HUES64 (cell line): Measurements from ENCODE around the gene HSPD1.
A peak's percentile ranks its signal among the peaks of the same experiment; 100 is the strongest.

Experiments used
- H3K27ac ChIP-seq: 2 replicates; pipeline ENCODE4 v1.7.0; 2013; ENCODE audit warnings: low read depth, low read length, inconsistent platforms
- H3K27me3 ChIP-seq: 2 replicates; pipeline ENCODE4 v1.6.1; 2013; ENCODE audit warnings: mild to moderate bottlenecking, low read length; ENCODE audit not compliant: insufficient read depth
- H3K36me3 ChIP-seq: 2 replicates; pipeline ENCODE4 v1.6.1; 2013; ENCODE audit warnings: mild to moderate bottlenecking, low read length; ENCODE audit not compliant: insufficient read depth
- H3K4me1 ChIP-seq: 2 replicates; pipeline ENCODE4 v1.6.1; 2013; ENCODE audit warnings: mild to moderate bottlenecking, low read length, moderate library complexity; ENCODE audit not compliant: insufficient read depth
- H3K4me3 ChIP-seq: 2 replicates; pipeline ENCODE4 v1.5.1; 2013; ENCODE audit warnings: mild to moderate bottlenecking, low read length, moderate library complexity
- H3K9ac ChIP-seq: 2 replicates; pipeline ENCODE4 v1.6.1; 2013; ENCODE audit warnings: mild to moderate bottlenecking, low read depth, low read length
- H3K9me3 ChIP-seq: 2 replicates; pipeline ENCODE4 v1.6.1; 2013; ENCODE audit warnings: low read depth, low read length; ENCODE audit not compliant: insufficient read depth
- WGBS: fragments of 150-250, 120-280 bp; methylation state at CpG from one replicate; pipeline ENCODE4 v1.1.7; 2013; ENCODE audit warnings: missing lambda C conversion rate; 5-methylcytosine and 5-hydroxymethylcytosine counted together

HSPD1 gene

GRCh38 chr2:197514754-197515153, 15.1 kb upstream of the HSPD1 start:
- Histone ChIP-seq H3K4me1 (peaks cover 18% of the 10 kb centered on the region), H3K27ac (no peak overlapping the region), H3K9me3 (no peaks in the 10 kb centered on the region), H3K9ac (peak overlapping the region; percentile 87; the same call in 1 of the 2 replicates), H3K4me3 (peak overlapping the region; percentile 90), H3K36me3 (no peaks in the 10 kb centered on the region), H3K27me3 (no peaks in the 10 kb centered on the region)
- WGBS: 71% methylated on average over 3 of the region's 3 CpGs

DNA sequence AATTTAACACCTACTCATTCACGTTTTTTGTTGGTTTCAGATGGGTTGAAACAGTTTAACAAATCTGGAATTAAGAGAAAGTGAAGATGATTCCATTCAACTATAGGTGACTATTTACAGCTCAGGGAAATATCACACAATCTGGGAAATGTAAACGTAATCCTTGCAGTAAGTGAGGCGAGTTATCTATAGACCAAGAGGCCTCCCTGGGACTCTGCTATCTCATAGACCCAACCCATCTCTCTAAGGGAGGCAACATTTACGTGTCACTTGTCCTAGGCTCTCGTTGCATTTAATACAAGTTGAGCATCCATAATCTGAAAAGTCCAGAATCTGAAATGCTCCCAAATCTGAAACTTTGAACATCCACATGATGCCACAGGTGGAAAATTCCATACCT, 14.3 kb upstream of the HSPD1 start:
- Histone ChIP-seq H3K27ac (no peak overlapping the region), H3K27me3 (no peaks in the 10 kb centered on the region), H3K4me3 (no peak overlapping the region), H3K9ac (no peak overlapping the region), H3K4me1 (peaks cover 15% of the 10 kb centered on the region), H3K9me3 (no peaks in the 10 kb centered on the region), H3K36me3 (no peaks in the 10 kb centered on the region; the same call in 1 of the 2 replicates)
- 91% methylated on average over 5 of the region's 5 CpGs for WGBS

GRCh38 chr2:197506658-197507057, 7.0 kb upstream of the HSPD1 start:
- Histone ChIP-seq H3K36me3 (peaks cover 38% of the 10 kb centered on the region), H3K27me3 (no peaks in the 10 kb centered on the region), H3K27ac (no peak overlapping the region), H3K9me3 (no peaks in the 10 kb centered on the region), H3K4me3 (no peak overlapping the region), H3K9ac (no peak overlapping the region), H3K4me1 (0 out of 2 replicates have a peak, but pooled peaks cover 8% of the 10 kb centered on the region)
- 96% methylated on average over 4 of the region's 5 CpGs for WGBS

- H3K9ac ChIP-seq: no peak overlapping the region
- H3K4me1 ChIP-seq: 0 out of 2 replicates have a peak, but pooled peaks cover 9% of the 10 kb centered on the region
- no peak overlapping the region for H3K4me3 ChIP-seq
- no peaks in the 10 kb centered on the region for H3K9me3 ChIP-seq
- H3K27me3 ChIP-seq: no peaks in the 10 kb centered on the region
- WGBS: 95% methylated on average over 6 of the region's 6 CpGs
- H3K36me3 ChIP-seq: peaks cover 40% of the 10 kb centered on the region
- H3K27ac ChIP-seq: no peak overlapping the region
These were observed 4.9 kb upstream of the HSPD1 start for GRCh38 chr2:197504512-197504911.

DNA sequence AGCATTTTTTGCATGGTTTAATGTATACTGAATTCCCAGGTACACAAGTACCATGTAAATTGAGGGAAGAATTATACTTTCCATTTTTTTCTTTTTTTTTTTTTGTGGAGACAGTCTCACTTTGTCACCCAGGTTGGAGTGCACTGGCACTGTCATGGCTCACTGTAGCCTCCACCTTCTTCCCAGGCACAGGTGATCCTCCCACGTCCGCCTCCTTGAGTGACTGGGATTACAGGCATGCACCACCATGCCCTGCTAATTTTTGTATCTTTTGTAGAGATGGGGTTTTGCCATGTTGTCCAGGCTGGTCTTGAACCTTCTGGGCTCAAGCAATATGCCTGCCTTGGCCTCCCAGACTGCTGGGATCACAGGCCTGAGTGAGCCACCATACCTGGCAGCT, 4.4 kb upstream of the HSPD1 start:
- no peaks in the 10 kb centered on the region for H3K9me3 ChIP-seq
- no peak overlapping the region for H3K4me3 ChIP-seq
- H3K36me3 ChIP-seq: peaks cover 40% of the 10 kb centered on the region
- no peak overlapping the region for H3K9ac ChIP-seq
- H3K27ac ChIP-seq: no peak overlapping the region
- H3K27me3 ChIP-seq: no peaks in the 10 kb centered on the region
- 93% methylated on average over 2 of the region's 2 CpGs for WGBS
- H3K4me1 ChIP-seq: 0 out of 2 replicates have a peak, but pooled peaks cover 9% of the 10 kb centered on the region

DNA sequence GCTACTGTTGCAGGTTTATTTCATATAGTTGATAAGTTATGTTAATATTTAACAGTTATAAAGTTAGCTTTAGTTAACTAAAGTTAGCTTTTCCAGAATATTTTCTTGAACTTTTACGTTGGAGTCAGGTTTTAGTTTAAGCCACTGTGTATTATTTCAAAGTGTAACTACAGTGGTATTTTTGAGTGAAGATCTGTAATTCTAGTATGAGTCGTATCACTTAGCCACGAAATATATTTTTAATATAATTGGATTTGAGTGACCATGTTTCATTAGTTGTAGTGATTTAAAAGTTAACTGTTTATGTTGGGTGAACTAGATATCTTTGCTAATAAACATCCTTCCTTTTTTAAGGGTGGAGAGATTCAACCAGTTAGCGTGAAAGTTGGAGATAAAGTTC, 3.0 kb upstream of the HSPD1 start:
- no peak overlapping the region for H3K27ac ChIP-seq
- H3K36me3 ChIP-seq: peaks cover 50% of the 10 kb centered on the region
- no peaks in the 10 kb centered on the region for H3K9me3 ChIP-seq
- no peak overlapping the region for H3K9ac ChIP-seq
- no peaks in the 10 kb centered on the region for H3K27me3 ChIP-seq
- 0 out of 2 replicates have a peak, but pooled peaks cover 15% of the 10 kb centered on the region for H3K4me1 ChIP-seq
- H3K4me3 ChIP-seq: peak overlapping the region; percentile 76; the same call in 1 of the 2 replicates
- 94% methylated on average over 4 of the region's 4 CpGs for WGBS

- Histone ChIP-seq H3K4me3 (peak overlapping the region; percentile 76), H3K27ac (no peak overlapping the region), H3K9ac (peak overlapping the region; percentile 19; the same call in 1 of the 2 replicates), H3K36me3 (peaks cover 55% of the 10 kb centered on the region), H3K9me3 (no peaks in the 10 kb centered on the region), H3K4me1 (0 out of 2 replicates have a peak, but pooled peaks cover 20% of the 10 kb centered on the region), H3K27me3 (no peaks in the 10 kb centered on the region)
- 83% methylated on average over 4 of the region's 4 CpGs for WGBS
These were observed 2.6 kb upstream of the HSPD1 start for GRCh38 chr2:197502201-197502600.

DNA sequence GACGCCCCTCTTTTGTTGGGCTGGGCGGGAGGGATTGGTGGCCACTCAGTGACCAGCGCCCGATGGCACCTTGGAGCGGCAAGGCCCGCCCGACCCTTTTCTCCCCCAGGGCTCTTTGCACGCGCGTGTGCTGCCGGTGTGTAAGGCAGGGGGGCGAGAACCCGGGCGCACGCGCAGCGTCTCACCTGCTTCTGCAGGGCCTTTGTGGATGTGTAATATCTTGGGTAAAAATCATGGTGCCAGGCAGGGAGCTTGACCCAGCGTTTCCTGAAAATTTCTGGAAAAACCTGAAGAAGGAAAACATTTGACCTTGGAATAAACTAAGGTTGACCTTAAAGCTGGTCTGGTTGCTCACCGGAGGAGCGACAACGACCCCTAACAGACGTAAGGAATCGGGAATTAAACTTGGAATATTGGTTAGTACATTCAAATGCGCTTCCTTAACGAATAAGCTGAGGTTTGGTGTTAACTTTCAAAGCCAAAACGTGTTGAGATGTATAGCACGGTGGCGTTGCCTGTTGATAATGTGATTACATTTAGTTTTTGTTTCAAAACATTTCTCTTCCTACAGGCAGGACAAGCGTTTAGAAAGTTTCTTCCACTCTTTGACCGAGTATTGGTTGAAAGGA, 977 bp upstream of the HSPD1 start:
- WGBS: under 1% methylated on average over 30 of the region's 30 CpGs
- peaks cover 31% of the 10 kb centered on the region for H3K4me1 ChIP-seq
- H3K36me3 ChIP-seq: peaks cover 66% of the 10 kb centered on the region
- peak overlapping the region; percentile 92 for H3K27ac ChIP-seq
- no peaks in the 10 kb centered on the region for H3K9me3 ChIP-seq
- H3K4me3 ChIP-seq: peak overlapping the region; percentile 76
- no peaks in the 10 kb centered on the region for H3K27me3 ChIP-seq
- peak overlapping the region; percentile 96 for H3K9ac ChIP-seq

DNA sequence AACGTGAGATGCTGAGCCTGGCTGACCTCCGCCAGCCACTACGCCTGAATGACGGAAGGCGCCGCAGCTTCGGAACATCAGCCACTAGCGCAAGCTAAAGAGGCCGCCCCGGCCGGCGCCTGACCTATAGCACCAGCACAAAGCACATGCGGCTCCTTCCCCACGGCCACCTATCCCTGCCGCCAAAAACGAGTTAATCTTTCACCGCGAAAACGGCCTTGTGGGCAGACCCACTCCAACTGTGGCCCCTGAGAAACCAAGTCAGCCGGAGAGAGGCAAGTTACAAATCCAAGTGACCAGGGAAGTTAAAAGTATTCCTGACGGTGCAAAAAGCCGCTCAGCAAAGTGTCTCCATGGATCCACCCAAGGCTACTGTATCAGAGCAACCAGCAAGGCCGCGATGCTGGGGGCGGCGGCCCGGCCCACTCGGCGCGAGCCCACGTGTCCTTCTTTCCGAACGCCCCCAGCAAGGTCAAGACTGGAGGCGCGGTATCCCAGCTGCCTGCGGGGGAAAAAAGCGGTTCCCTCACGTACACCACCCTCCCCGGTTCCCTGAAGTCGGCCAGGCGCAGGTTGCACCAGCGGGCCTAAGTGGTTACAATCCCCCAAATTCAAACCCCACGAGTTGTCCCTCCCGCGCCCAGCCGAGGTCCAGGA, 575 bp downstream of the HSPD1 start:
- H3K36me3 ChIP-seq: peaks cover 72% of the 10 kb centered on the region
- peak overlapping the region; percentile 76 for H3K4me3 ChIP-seq
- no peaks in the 10 kb centered on the region for H3K9me3 ChIP-seq
- no peaks in the 10 kb centered on the region for H3K27me3 ChIP-seq
- peaks cover 31% of the 10 kb centered on the region for H3K4me1 ChIP-seq
- peak overlapping the region; percentile 92 for H3K27ac ChIP-seq
- under 1% methylated on average over 46 of the region's 46 CpGs for WGBS
- peak overlapping the region; percentile 96 for H3K9ac ChIP-seq

GRCh38 chr2:197498235-197498936, 1.3 kb downstream of the HSPD1 start:
- no peaks in the 10 kb centered on the region for H3K9me3 ChIP-seq
- H3K27ac ChIP-seq: no peak overlapping the region
- H3K4me1 ChIP-seq: peaks cover 31% of the 10 kb centered on the region
- H3K36me3 ChIP-seq: peaks cover 72% of the 10 kb centered on the region
- H3K27me3 ChIP-seq: no peaks in the 10 kb centered on the region
- peak overlapping the region; percentile 76 for H3K4me3 ChIP-seq
- peak overlapping the region; percentile 96 for H3K9ac ChIP-seq
- 7% methylated on average over 12 of the region's 14 CpGs for WGBS

DNA sequence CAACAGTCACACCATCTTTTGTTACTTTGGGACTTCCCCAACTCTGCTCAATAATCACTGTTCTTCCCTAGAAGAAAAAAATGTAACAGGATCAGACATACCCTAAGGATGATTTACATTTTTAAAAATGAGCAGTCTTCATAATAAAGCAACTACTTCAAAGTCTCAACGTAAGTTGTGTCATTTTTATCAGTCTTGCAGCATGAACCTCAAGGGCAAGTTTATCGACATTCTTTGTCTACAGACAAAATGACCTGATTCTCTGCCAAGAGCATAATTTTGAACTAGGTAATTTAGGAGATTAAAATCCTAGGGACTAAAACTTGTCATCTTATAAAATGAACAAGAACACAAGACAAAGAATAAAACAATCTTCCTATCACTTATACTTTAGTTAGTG, 2.3 kb downstream of the HSPD1 start:
- WGBS: 72% methylated on average over 2 of the region's 2 CpGs
- H3K36me3 ChIP-seq: peaks cover 72% of the 10 kb centered on the region
- no peaks in the 10 kb centered on the region for H3K27me3 ChIP-seq
- H3K4me3 ChIP-seq: peak overlapping the region; percentile 76
- H3K9me3 ChIP-seq: no peaks in the 10 kb centered on the region
- peaks cover 27% of the 10 kb centered on the region for H3K4me1 ChIP-seq
- no peak overlapping the region for H3K27ac ChIP-seq
- peak overlapping the region; percentile 96; the same call in 1 of the 2 replicates for H3K9ac ChIP-seq
